HepG2 (cell line): Measurements from ENCODE around the gene KRT16. TPM values are rescaled to one million over a fixed set of nuclear protein-coding genes. Genes with fewer than 3 reads are reported as not detected.

ENCODE experiments used
- ATAC-seq: fragments of 200-7000 bp; cut with Tn5 transposase; 3 replicates; pipeline ENCODE4 v1.9.1; 2020; ENCODE audit warnings: mild to moderate bottlenecking, moderate library complexity
- BruUV-seq: library from RNA; stranded (reverse); fragments of 400-500 nt; replicated peaks from 2 replicates; lab custom pipeline; 2021; lab: Mats Ljungman, UMichigan
- CTCF ChIA-PET: fragments of 300-600 bp; formaldehyde crosslinking; extraction: SDS; loops from one replicate; lab custom pipeline; 2021; ENCODE audit warnings: low total read pairs, inconsistent platforms, low intra/inter-chr PET ratio; lab: Yijun Ruan, JAX
- POLR2A ChIA-PET: fragments of 350-600 bp; sonication (Branson Sonifier 250); formaldehyde crosslinking; loops from one replicate; lab custom pipeline; 2020; ENCODE audit warnings: antibody characterized with exemption, inconsistent platforms; lab: Yijun Ruan, JAX
- DNase-seq: peaks from one replicate; pipeline ENCODE4 v3.0.0-alpha.2; 2015; ENCODE audit warnings: low spot score
- FAIRE-seq: peaks from 3 replicates; lab custom pipeline; 2011; peaks lifted over from hg19 to GRCh38; lab: Jason Lieb, UNC
- H2AFZ ChIP-seq: one replicate; pipeline ENCODE4 v1.6.1; 2011; ENCODE audit warnings: low read length, inconsistent platforms
- H3K27ac ChIP-seq: fragments of 300-600 bp; 3 replicates; pipeline ENCODE4 v1.8.0; 2011; ENCODE audit warnings: mixed run types, mild to moderate bottlenecking, mixed read lengths, low read length, inconsistent platforms; ENCODE audit not compliant: insufficient read depth; ENCODE audit errors: extremely low read length
- H3K27me3 ChIP-seq, 2 experiments: fragments of 200-600 bp in 1 of 2; 2 replicates in 1 of 2; 3 replicates in 1 of 2; pipeline versions ENCODE4 v1.6.0 to v1.8.0; 2011; ENCODE audit warnings: low read length in 2 of 2, mild to moderate bottlenecking in 2 of 2, moderate library complexity in 2 of 2, inconsistent platforms in 1 of 2; ENCODE audit not compliant: insufficient read depth in 2 of 2, control insufficient read depth in 1 of 2
- H3K36me3 ChIP-seq, 2 experiments: fragments of 200-600 bp in 1 of 2; replicated peaks in 1 of 2; 2 replicates in 1 of 2; 3 replicates in 1 of 2; pipeline versions ENCODE4 v1.5.1 to v1.8.0; 2011; ENCODE audit warnings: low read length in 2 of 2, inconsistent platforms in 1 of 2; ENCODE audit not compliant: insufficient read depth in 2 of 2, control insufficient read depth in 1 of 2
- H3K4me1 ChIP-seq: 2 replicates; pipeline ENCODE4 v1.5.1; 2012; ENCODE audit warnings: low read length, inconsistent platforms; ENCODE audit not compliant: insufficient read depth
- H3K4me2 ChIP-seq: 2 replicates; pipeline ENCODE4 v1.6.0; 2011; ENCODE audit warnings: low read depth, low read length, inconsistent platforms
- H3K4me3 ChIP-seq, 3 experiments: fragments of 200-600 bp in 1 of 3; sonication (generic), shearing (Covaris generic) in 1 of 3; replicated peaks in 1 of 3; 2 replicates each; pipeline ENCODE4 v1.5.1; 2011 to 2016; ENCODE audit warnings: low read length in 3 of 3, inconsistent platforms in 2 of 3, low read depth in 2 of 3, mild to moderate bottlenecking in 2 of 3, control low read depth in 1 of 3, mixed read lengths in 1 of 3; ENCODE audit not compliant: insufficient read depth in 1 of 3
- H3K79me2 ChIP-seq: one replicate; pipeline ENCODE4 v1.6.1; 2011; ENCODE audit warnings: low read length, inconsistent platforms; ENCODE audit not compliant: insufficient read depth
- H3K9ac ChIP-seq: 2 replicates; pipeline ENCODE4 v1.6.0; 2011; ENCODE audit warnings: mild to moderate bottlenecking, low read depth, low read length, inconsistent platforms; ENCODE audit not compliant: insufficient read depth
- H3K9me3 ChIP-seq: 2 replicates; pipeline ENCODE4 v1.5.1; 2012; ENCODE audit warnings: mild to moderate bottlenecking, low read length
- H4K20me1 ChIP-seq: 2 replicates; pipeline ENCODE4 v1.6.0; 2011; ENCODE audit warnings: inconsistent platforms, mild to moderate bottlenecking, low read length, moderate library complexity; ENCODE audit not compliant: insufficient read depth
- GTF3A ChIP-seq: sonication (generic); formaldehyde crosslinking; conservative IDR thresholded peaks from 2 replicates; pipeline ENCODE4 v1.4.0; 2020; ENCODE audit warnings: mild to moderate bottlenecking, missing genetic modification reagents
- HMGXB4 ChIP-seq, 2 experiments: sonication (generic) in 1 of 2; formaldehyde crosslinking in 1 of 2; IDR thresholded peaks; 2 replicates each; pipeline versions ENCODE4 v1.4.0 to v1.6.1; 2018 to 2020; ENCODE audit warnings: missing genetic modification reagents in 2 of 2, borderline replicate concordance in 1 of 2, low read depth in 1 of 2, mild to moderate bottlenecking in 1 of 2, missing biosample characterization in 1 of 2
- HOMEZ ChIP-seq: IDR thresholded peaks from 2 replicates; pipeline ENCODE4 v1.6.1; 2016; ENCODE audit warnings: low read depth
- KDM1A ChIP-seq: IDR thresholded peaks from 2 replicates; pipeline ENCODE4 v1.6.1; 2016; ENCODE audit warnings: missing compliant biosample characterization
- SRY ChIP-seq: sonication (generic); formaldehyde crosslinking; IDR thresholded peaks from 2 replicates; pipeline ENCODE4 v1.8.0; 2022; ENCODE audit warnings: mild to moderate bottlenecking, missing genetic modification reagents
- ZMYM3 ChIP-seq: sonication (generic); formaldehyde crosslinking; IDR thresholded peaks from 2 replicates; pipeline ENCODE4 v1.5.1; 2020; ENCODE audit warnings: mild to moderate bottlenecking, missing genetic modification reagents
- ZNF430 ChIP-seq: sonication (generic); formaldehyde crosslinking; IDR thresholded peaks from 2 replicates; pipeline ENCODE4 v1.9.0; 2021; ENCODE audit warnings: mild to moderate bottlenecking, missing genetic modification reagents
- ZNF512 ChIP-seq: sonication (generic); formaldehyde crosslinking; IDR thresholded peaks from 2 replicates; pipeline ENCODE4 v1.4.0; 2020; ENCODE audit warnings: mild to moderate bottlenecking, missing genetic modification reagents
- ZNF646 ChIP-seq: sonication (generic); formaldehyde crosslinking; IDR thresholded peaks from 2 replicates; pipeline ENCODE4 v1.9.0; 2021; ENCODE audit warnings: mild to moderate bottlenecking, missing genetic modification reagents
- ZSCAN30 ChIP-seq: sonication (generic); formaldehyde crosslinking; IDR thresholded peaks from 2 replicates; pipeline ENCODE4 v1.5.0; 2020; ENCODE audit warnings: mild to moderate bottlenecking, missing genetic modification reagents
- WGBS: methylation state at CpG from one replicate; pipeline ENCODE4 v1.1.6; 2017; ENCODE audit warnings: low lambda C conversion rate; 5-methylcytosine and 5-hydroxymethylcytosine counted together
- in situ Hi-C: cut with HindIII; loops from 2 replicates; pipeline ENCODE4 v1.10.0; 2017; ENCODE audit warnings: low pct_unique_long_range_greater_than_20kb; ENCODE audit not compliant: extremely low pct_ligation_motif_present
- intact Hi-C: fragments of 100-400 bp; cut with micrococcal nuclease; formaldehyde crosslinking; loops from one replicate; pipeline ENCODE4 v1.10.0; 2022; ENCODE audit not compliant: unreplicated experiment
- polyA plus RNA-seq, 8 experiments: library from polyadenylated mRNA; depleted of rRNA in 3 of 8; stranded (reverse) in 7 of 8; unstranded in 1 of 8; fragments of >200 nt; fragmentation: Illumina TruSeq in 4 of 8; extraction: Trizol in 4 of 8; gene quantifications; 2 replicates each; pipeline versions ENCODE4 v1.2.1 to v1.2.3, GENCODE V29; 2011 to 2016; ENCODE audit warnings: low read depth in 4 of 8, missing spikeins in 1 of 8, mixed read lengths in 1 of 8; ENCODE audit not compliant: insufficient read depth in 1 of 8
- total RNA-seq, 5 experiments: library from RNA; depleted of rRNA; stranded (reverse); fragments of >200 nt; fragmentation: Illumina TruSeq; extraction: Trizol; gene quantifications; 2 replicates each; pipeline ENCODE4 v1.2.3, GENCODE V29; 2016; ENCODE audit warnings: low read depth in 1 of 5

The KRT16 gene
- total and polyA plus RNA-seq, 2 of the 13 experiments (the other 11 are each of a cell fraction or from before 2014, with no cell fraction given), result not detected

GRCh38 chr17:41656249-41657023 lies 43.9 kb upstream of the KRT16 start:
- Histone ChIP-seq H3K9ac (no peak overlapping the region), H3K36me3 (no peaks in the 10 kb centered on the region), H3K27ac (no peak overlapping the region), H3K4me2 (no peak overlapping the region), H2AFZ (no peak overlapping the region), H3K27me3 (peaks cover 26 to 77% of the 10 kb centered on the region in 2 experiments), H3K9me3 (no peaks in the 10 kb centered on the region), H3K4me1 (0 out of 2 replicates have a peak, but pooled peaks cover 6% of the 10 kb centered on the region), H4K20me1 (no peaks in the 10 kb centered on the region), H3K79me2 (no peaks in the 10 kb centered on the region), H3K4me3 (no peak overlapping the region)
- in situ Hi-C loops, result no loop called here
- POLR2A ChIA-PET, result no interaction called here
- no TSS peak for BruUV-seq
- WGBS, result 47% methylated on average over 13 of the region's 16 CpGs
- CTCF ChIA-PET, result no interaction called here
- DNase-seq, result no peak
- intact Hi-C loops, result no loop called here
- ATAC-seq, result peak; percentile 14
- FAIRE-seq, result no peak
- TF ChIP-seq KDM1A (CRISPR knock-in tag) (no peak), ZNF512 (CRISPR knock-in tag) (no peak), ZNF646 (CRISPR knock-in tag) (no peak), ZNF430 (CRISPR knock-in tag) (no peak), ZSCAN30 (CRISPR knock-in tag) (no peak), ZMYM3 (CRISPR knock-in tag) (no peak), SRY (no peak), HOMEZ (no peak), GTF3A (CRISPR knock-in tag) (no peak), HMGXB4 (CRISPR knock-in tag; IDR thresholded peaks at IDR 0.05; ENCODE audit: borderline replicate concordance in 1 of 2, low read depth in 1 of 2) (no peak)
